Spleen (tissue), 7 donors: ENCODE results near the gene MXRA8.

Source experiments
- CTCF ChIP-seq, 11 experiments: fragments of 200-600 bp in 7 of 11; fragments of 450-650 bp in 4 of 11; sonication (generic) in 4 of 11; IDR thresholded peaks in 8 of 11; conservative IDR thresholded peaks in 3 of 11; 1 replicate in 7 of 11; 2 replicates in 4 of 11; pipeline versions ENCODE4 v1.4.0 to v1.8.0; 2016 to 2021; ENCODE audit warnings: antibody characterized with exemption in 11 of 11, inconsistent platforms in 4 of 11, mild to moderate bottlenecking in 1 of 11
- POLR2A ChIP-seq, 3 donors: fragments of 450-650 bp; IDR thresholded peaks; one replicate each; pipeline ENCODE4 v1.5.1; 2017; ENCODE audit warnings: antibody characterized with exemption in 3 of 3, mild to moderate bottlenecking in 1 of 3
- POLR2AphosphoS5 ChIP-seq, 3 donors: sonication (generic); formaldehyde crosslinking; IDR thresholded peaks; one replicate each; pipeline ENCODE4 v1.5.1; 2017; ENCODE audit warnings: antibody characterized with exemption in 3 of 3
- donor health status: DM: no; HTN: no; CAD: no; lungs with moderate emphysema.
- donor health status: DM: no; HTN: no; CAD: no.
- donor health status: DM: no; HTN: no; CAD: no.

GRCh38 chr1:1364266-1364665 is 5.9 kb upstream of the MXRA8 start:
- TF ChIP-seq CTCF (IDR thresholded peaks at IDR 0.05 in 8 of 11, conservative IDR thresholded peaks at IDR 0.05 in 3 of 11) (no peak), POLR2AphosphoS5 (IDR thresholded peaks at IDR 0.05) (no peak), POLR2A (IDR thresholded peaks at IDR 0.05) (no peak)
